ENCODE results near the gene PEMT. TPM values are rescaled to one million over a fixed set of nuclear protein-coding genes. Genes with fewer than 3 reads are reported as not detected.

The PEMT gene
- total RNA-seq, 4 donors from 2014 or later = 24.6 to 32.2 (median 28.2) TPM

DNA sequence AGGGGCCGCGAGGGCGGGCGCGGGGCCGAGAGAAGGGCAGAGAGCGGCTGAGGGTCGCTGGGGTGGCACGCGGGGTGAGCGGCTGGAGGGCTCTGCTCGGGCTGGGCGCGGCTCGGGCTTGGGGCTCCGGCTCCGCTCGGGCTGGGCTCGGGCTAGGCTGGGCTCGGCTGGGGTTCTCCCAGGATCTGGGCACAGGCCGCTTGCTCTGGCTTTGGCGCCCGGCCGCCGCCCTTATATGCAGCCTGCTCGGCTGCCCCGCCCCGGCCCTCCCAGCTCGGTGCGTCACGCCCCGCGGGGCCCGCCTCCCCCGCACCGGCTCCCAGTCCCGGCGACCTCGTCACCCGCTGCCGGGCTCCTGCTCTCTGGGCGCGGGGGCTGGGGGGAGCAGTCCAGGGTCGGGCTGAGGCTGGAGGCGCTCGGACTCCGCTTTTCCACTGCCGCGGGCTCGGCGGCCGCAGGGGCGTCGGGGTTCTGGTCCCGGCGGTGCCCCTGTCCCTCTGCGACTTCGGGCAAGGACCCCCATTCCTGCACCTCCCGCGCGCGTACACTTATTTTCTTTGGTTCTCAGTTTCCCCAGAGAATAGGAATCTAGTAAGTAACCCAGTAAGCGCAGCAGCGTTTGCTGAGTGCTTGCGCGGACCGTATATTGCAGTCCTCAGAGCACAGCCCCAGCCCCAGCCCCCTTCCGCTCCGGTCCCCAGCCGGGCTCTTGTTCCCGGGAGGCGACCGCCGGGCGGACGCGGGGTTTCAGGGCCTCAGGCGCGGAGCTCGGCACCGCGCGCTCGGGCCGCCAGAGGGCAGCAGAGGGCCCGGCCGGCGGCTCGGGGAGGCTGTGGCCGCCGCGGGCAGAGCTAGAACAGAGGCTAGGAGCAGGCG is 95.1 kb downstream of the PEMT start, which contains the start of gene RASD1:
Gene RASD1, minus strand, starts transcription at position 207 of the 876 bp plus-strand sequence. CDS start 214 bp downstream, outside the sequence.
- Histone ChIP-seq H3K36me3 (peaks cover 5 to 16% (median 8%) of the 10 kb centered on the region in 3 donors), H3K9me3 (no peaks in the 10 kb centered on the region), H3K4me3 (peak within 1 kb of the TSS; percentile 58 to 77 (median 62)), H3K27ac (peak within 1 kb of the TSS; percentile 80 to 87 (median 86)), H3K4me1 (peaks cover 18 to 43% (median 20%) of the 10 kb centered on the region in 3 donors), H3K27me3 (peaks cover 0 to 20% (median 0%) of the 10 kb centered on the region in 4 donors)
- WGBS, 2 donors = 0% methylated on average over 3 to 5 of the region's 93 CpGs
- TF ChIP-seq POLR2A (IDR thresholded peaks at IDR 0.05) = peak in 3 of 4 donors; percentile 50 to 98 (median 97)
- TF ChIP-seq, protein P1, sequence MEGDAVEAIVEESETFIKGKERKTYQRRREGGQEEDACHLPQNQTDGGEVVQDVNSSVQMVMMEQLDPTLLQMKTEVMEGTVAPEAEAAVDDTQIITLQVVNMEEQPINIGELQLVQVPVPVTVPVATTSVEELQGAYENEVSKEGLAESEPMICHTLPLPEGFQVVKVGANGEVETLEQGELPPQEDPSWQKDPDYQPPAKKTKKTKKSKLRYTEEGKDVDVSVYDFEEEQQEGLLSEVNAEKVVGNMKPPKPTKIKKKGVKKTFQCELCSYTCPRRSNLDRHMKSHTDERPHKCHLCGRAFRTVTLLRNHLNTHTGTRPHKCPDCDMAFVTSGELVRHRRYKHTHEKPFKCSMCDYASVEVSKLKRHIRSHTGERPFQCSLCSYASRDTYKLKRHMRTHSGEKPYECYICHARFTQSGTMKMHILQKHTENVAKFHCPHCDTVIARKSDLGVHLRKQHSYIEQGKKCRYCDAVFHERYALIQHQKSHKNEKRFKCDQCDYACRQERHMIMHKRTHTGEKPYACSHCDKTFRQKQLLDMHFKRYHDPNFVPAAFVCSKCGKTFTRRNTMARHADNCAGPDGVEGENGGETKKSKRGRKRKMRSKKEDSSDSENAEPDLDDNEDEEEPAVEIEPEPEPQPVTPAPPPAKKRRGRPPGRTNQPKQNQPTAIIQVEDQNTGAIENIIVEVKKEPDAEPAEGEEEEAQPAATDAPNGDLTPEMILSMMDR (IDR thresholded peaks at IDR 0.05) = peak; percentile 90 to 98 (median 96)
- DNase-seq = no peak
- intact Hi-C loops (cut with DNase I) = loop anchor here (5.0 to 10.0 kb wide), 2 partner anchors 142 to 146 kb away; no protein-coding TSS in a partner anchor

DNA sequence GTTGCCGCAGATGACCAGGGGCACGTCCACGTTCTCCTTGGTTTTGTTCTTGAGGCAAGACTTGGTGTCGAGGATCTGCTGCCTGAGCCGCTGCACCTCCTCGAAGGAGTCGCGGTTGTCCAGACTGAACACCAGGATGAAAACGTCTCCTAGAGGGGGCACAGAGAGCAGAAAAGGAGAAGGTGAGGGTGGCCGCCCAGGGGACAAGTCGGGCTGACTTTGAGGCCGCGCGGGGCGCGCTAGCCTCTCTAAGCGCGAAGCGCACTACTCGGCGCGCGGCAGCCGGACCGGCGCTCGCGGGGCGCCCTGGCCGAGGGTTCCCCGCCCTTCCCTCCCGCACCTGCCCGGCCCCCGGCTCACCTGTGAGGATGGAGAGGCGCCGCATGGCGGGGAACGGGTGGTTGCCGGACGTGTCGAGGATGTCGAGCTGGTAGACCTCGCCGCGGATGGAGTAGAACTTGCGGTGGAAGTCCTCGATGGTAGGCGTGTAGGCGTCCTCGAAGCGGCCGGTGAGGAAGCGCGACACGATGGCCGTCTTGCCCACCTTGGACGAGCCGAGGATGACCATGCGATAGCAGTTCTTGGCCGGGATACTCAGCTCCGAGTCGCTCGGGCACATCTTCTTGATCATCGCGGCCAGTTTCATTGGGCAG is 95.8 kb downstream of the PEMT start:
- 3% methylated on average over 21 of the region's 65 CpGs; no CpG with 5 or more reads in 1 of the 2 donors for WGBS, 2 donors
- peaks cover 8 to 24% (median 9%) of the 10 kb centered on the region in 3 donors for H3K36me3 ChIP-seq
- H3K9me3 ChIP-seq = no peaks in the 10 kb centered on the region
- H3K27ac ChIP-seq = peak overlapping the region; percentile 61 to 87 (median 84)
- H3K4me3 ChIP-seq = peak overlapping the region; percentile 58 to 77 (median 62)
- H3K27me3 ChIP-seq = peaks cover 0 to 18% (median 0%) of the 10 kb centered on the region in 4 donors
- intact Hi-C loops (cut with DNase I) = loop anchor here (5.0 to 10.0 kb wide), 2 partner anchors 141 to 147 kb away; no protein-coding TSS in a partner anchor
- TF ChIP-seq, protein P1 (IDR thresholded peaks at IDR 0.05) = no peak
- TF ChIP-seq POLR2A (IDR thresholded peaks at IDR 0.05) = no peak
- peaks cover 18 to 43% (median 20%) of the 10 kb centered on the region in 3 donors for H3K4me1 ChIP-seq
- no peak for DNase-seq

DNA sequence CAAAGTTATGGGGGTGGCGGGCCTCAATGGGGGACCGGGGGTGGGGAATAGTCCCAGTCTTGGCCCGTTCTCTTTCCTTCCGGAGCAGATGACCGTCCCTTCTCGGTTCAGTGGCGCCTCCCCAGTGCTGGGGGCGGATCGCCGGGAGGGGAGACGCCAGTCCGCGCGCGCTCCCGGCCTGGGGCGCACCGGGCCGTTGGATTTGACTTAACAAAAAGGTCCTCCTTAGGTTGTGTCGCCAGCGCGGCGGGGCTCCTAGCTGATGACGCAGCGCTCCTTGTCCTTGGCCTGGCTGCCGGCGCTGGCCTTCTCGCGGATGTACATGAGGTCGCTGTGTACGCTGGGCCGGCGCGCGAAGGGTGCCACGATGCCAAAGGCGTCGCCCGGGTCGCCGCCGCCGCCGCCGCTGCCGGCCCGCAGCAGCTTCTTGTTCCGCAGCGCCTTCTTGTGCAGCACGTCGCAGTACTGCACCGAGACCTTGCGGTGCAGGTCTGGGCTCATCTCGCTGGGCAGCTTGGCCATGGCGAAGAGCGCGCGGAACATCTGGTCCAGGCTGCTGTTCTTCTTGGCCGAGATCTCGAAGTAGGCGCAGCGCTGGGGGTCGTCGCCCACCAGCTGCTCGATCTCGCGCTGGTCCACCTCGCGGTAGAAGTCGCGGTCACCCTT is 96.5 kb downstream of the PEMT start:
- peaks cover 18 to 43% (median 20%) of the 10 kb centered on the region in 3 donors for H3K4me1 ChIP-seq
- intact Hi-C loops (cut with DNase I) = loop anchor here (5.0 to 10.0 kb wide), 2 partner anchors 140 to 147 kb away; no protein-coding TSS in a partner anchor
- H3K36me3 ChIP-seq = peaks cover 8 to 30% (median 9%) of the 10 kb centered on the region in 3 donors
- 2 to 4% methylated on average over 4 to 16 of the region's 71 CpGs for WGBS, 2 donors
- H3K27ac ChIP-seq = peak overlapping the region; percentile 6 to 87 (median 74)
- H3K9me3 ChIP-seq = no peaks in the 10 kb centered on the region
- H3K27me3 ChIP-seq = peaks cover 0 to 18% (median 0%) of the 10 kb centered on the region in 4 donors
- H3K4me3 ChIP-seq = peak overlapping the region; percentile 58 to 77 (median 62)
- DNase-seq = no peak
- TF ChIP-seq POLR2A (IDR thresholded peaks at IDR 0.05) = no peak
- TF ChIP-seq, protein P1 (IDR thresholded peaks at IDR 0.05) = no peak

DNA sequence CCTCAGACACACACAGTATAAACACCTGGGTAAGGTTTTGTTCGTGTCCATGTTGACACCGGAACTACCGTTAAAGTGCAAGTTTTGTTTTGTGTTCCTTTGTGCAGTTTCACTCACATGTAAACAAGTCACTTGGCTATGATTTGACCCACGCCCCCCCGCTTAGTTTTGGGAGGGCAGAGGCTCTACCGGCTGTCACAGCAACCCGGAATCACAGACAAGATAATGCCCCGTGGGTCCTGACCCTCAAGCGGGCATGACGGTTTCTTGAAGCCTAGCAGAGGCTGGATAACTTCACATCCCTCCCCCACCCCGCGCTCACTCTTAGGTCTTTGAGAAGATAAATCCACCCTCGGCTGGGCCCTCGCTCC is 97.0 kb downstream of the PEMT start:
- intact Hi-C loops (cut with DNase I) = loop anchor here (10.0 kb wide), 1 partner anchor 140 kb away; no protein-coding TSS in a partner anchor
- no peak for DNase-seq
- H3K4me1 ChIP-seq = peaks cover 18 to 43% (median 20%) of the 10 kb centered on the region in 3 donors

More for the DNA sequence above, 97.0 kb downstream of the PEMT start:
- Histone ChIP-seq H3K9me3 (no peaks in the 10 kb centered on the region), H3K27me3 (peaks cover 0 to 18% (median 0%) of the 10 kb centered on the region in 4 donors), H3K27ac (peak overlapping the region; percentile 6 to 87 (median 74)), H3K4me3 (peak overlapping the region; percentile 58 to 77 (median 62)), H3K36me3 (peaks cover 8 to 36% (median 9%) of the 10 kb centered on the region in 3 donors)
- no peak for TF ChIP-seq POLR2A (IDR thresholded peaks at IDR 0.05)
- TF ChIP-seq, protein P1 (IDR thresholded peaks at IDR 0.05) = no peak
- WGBS, 2 donors = 52 to 56% methylated on average over 5 to 11 of the region's 14 CpGs
